Umbilical cord (tissue), 2 donors: ENCODE data around the gene SHISA6. TPM values are rescaled to one million over a fixed set of nuclear protein-coding genes. Genes with fewer than 3 reads are reported as not detected.
A peak's percentile ranks its signal among the peaks of the same experiment; 100 is the strongest.

Experiments
- DNase-seq: peaks from one replicate; pipeline ENCODE4 v3.0.0-alpha.2; 2015; ENCODE audit warnings: low spot score
- total RNA-seq: library from RNA; depleted of rRNA; stranded (reverse); fragments of >200 nt; gene quantifications from one replicate; pipeline ENCODE4 v1.2.3, GENCODE V29; 2014; ENCODE audit warnings: low replicate concordance; ENCODE audit not compliant: insufficient read depth

Gene SHISA6
- total RNA-seq: 0.48 TPM

DNA sequence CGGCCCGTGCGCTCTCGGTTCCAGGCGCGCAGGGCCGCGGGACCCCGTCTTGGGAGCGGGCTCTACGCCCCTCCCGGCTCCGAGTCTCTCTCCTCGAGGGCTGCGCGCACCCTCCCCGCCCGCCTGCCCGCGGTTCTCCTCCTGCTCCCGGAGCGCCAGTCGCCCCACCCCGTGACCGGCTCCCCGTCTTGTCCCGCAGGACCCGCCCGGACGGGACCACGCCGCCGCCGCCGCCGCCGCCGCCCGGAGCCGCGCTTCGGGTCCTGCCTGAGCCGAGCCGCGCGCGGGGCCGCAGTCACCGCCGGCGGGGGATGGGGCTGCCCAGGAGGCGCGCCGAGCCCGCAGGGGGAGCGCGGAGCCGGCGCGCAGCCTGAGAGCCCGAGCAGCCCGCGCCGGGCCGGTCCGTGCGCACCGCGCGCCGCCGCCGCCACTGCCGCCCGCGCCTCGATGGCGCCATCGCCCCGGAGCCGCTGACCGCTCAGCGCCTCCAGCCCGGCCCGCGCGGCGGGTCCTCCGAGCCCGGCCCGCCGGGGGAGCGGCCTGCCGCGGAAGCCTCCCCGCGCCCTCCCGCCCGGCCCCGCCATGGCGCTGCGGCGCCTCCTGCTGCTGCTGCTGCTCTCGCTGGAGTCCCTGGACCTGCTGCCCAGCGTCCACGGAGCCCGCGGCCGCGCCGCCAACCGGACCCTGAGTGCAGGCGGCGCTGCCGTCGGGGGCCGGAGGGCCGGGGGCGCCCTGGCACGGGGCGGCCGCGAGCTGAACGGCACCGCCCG, at the start of gene SHISA6:
TSS of gene SHISA6 (plus strand) at position 373 of the 770 bp plus-strand sequence.
- no peak for DNase-seq

DNA sequence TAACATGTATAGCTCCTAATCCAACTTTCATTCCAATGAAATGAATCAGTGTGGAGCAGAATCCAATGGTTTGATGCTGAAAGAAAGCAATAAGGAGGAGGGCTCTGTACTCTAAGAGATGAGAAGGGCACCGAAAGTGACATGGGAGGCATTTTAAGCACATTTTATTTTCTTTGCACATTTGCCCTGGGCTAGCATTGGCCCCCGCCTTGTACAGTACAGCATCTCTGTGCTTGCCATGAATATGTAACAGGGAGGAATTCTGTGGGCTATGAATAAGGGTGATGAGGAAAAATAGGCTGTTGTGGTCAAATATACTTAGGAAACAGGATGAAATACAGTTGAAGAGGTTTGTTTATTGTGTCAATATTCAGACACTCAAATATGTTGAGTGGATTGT, 45.2 kb upstream of the SHISA6 start:
- no peak for DNase-seq

DNA sequence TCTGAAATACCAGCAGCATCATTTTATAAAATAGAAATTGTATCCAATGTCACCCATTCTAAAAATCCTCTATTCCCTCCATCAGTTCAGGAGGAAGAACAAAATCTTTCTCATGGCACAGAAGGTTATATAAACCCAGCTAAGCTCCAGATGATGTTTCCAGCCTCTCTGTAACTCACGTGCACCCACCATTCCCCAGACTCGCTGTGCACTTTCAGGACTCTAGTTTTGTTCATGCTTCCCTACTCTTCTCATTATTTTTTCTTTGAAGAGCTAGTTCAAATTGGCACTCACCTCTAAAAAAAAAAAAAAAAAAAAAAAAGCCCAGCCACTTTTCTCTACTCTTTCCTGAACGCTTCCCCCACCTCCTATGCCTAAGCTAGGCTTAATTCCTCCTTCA, 36.0 kb upstream of the SHISA6 start:
- DNase-seq: no peak

DNA sequence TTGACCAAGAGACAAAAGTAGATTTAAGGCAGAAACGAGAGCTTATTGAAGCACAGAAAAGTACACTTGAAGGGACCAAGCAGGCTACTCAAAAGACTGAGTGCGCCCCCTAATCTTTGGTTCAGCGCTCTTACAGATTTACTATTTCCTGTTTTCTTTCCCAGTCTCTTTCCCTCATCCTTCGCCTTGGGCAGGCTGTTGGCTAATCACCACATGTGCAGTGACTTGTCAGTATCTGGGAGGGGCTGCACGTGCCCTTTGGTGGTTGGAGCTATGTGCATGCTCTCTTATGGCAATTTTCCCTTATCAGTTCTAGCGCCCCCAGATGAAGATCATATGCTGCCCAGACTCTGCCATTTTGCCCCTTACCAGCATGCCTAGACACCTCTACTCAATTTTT, 35.4 kb upstream of the SHISA6 start:
- DNase-seq: no peak

DNA sequence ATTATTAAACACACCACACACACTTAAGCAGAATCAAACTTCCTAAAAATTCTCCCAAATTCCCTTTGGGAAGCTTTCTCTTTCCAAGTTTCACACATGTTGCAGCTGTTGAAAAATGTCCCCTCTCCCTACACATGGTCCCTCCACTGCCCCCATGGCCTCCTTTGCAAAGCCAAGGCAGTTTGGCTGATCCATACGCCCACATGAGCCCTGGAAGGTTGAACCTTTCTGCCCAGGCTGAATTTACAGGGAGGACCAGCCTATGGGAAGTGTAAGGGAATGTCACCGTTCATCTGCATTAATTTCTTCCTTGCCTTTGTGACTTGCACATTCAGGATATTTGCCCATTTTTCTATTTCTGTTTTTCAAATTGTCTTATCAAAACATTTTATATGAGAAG, 31.1 kb upstream of the SHISA6 start:
- no peak for DNase-seq

DNA sequence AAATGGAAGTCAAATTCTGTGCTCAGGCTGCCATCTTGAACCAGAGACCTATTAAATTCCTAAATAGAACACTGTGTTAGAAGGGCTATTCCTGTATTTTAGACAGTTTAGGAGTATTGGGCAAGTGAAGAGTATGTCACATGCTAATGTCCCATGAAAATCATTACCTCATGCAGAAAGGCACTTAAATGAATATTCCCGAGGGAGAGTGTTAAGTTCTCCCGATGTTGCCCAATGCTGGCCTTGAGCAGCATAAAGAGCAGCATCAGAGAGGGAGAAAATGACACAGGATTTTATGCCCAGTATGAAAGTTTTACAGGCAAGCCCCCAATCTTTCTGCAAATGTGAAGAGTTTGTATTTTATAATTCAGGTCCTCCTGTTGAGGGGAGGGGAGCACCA, 28.2 kb upstream of the SHISA6 start:
- no peak for DNase-seq

DNA sequence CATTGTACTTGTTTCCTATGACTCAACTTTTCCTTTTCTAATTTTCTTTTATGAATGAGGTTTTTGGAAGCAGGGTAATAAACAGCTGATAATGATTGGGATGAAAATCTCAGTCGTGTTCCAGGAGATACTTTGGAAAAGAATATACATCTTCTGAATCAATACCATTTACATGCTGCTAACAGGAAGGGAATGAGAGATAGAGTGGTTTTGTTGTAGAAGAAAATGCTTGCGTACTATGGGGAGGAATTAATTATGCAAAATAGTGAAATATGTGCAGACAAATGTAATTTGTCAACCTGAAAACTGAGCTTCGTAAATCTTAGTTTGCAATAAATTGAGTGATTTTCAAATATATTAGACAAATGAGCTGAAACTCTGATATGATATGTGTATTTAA, 24.0 kb upstream of the SHISA6 start:
- no peak for DNase-seq

DNA sequence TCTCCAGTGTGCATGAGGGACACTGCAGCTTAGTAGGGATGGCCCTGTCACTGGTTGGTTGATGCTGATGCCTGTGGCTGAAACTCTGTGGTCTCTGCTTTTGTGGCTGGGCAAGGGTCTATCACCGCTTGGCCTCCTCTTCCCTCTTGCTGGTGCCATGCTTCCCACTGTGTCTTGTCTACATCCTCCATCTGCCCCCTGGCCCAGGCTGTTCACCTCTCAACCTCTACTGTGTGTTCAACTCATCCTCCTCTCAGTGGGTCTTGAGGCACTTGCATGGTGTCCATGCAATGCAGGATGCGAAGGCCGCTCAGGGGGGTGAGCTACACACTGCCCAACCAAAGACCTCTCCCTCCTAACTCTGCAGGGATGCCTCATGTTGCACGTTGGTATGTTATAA, 19.8 kb upstream of the SHISA6 start:
- no peak for DNase-seq

DNA sequence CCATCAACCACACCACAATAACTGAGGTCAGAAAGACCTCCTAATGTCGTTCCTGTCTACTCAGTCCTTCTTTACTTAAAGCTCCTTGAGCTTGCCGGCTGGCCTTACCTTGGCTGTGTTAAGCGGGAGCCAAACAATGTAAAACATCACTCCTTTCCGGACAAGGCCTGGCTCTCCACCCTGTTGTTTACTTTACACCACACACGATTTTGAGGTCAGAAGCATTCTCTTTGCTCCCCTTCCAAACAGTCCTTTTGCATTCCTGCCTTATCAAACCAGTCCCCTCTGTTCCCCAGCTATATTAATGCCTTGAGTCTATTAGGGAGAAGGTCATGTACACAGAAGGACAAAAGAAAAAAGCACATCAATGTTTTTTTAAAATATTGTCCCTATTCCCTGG, 19.3 kb upstream of the SHISA6 start:
- no peak for DNase-seq

DNA sequence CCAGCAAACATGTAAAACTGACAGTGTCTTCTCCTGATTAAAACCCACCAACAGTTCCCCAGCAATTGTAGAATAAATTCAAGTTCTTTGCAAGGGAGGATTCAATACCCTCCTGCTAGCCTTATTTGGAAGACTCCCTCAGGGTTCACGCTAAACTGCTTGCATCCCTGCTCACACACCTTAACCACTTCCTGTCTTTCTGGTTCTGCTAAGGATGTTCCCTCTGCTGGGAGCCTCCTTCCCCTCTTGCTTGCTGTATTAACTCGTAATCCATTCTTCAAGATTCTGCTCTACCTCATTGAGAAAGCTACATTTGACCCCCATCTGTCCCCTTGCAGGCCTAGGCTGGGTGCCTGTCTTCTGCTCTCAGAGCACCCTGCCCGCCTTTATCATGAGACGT, 2.3 kb upstream of the SHISA6 start:
- no peak for DNase-seq

DNA sequence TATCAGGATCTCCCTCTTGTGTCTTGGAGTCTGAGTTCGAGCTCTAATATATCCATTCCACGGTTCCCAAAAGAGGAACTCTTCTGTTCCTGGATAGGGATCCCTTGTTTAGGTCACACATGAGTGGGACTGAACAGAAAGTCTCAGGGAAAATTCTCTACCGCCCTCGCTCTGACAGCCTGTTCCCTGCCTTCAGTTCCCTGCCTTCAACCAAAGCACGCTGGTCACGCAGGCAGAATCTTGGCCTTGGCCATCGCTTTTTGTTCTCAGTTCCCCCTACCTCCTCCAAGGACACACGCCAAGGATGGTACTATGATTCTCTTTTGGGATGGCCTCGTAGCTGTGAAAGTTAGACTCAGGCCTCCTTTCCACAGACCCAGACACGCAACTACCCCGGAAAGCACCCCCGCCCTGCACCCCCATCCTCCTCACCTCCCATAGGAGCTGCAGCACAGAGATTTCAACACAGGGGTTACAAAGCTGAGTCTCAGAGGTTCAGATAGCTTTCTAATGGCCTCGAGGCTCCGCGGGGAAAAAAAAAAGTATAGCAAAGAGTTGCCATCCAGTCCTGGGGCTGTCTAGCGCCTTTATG, 1.5 kb upstream of the SHISA6 start:
- no peak for DNase-seq

DNA sequence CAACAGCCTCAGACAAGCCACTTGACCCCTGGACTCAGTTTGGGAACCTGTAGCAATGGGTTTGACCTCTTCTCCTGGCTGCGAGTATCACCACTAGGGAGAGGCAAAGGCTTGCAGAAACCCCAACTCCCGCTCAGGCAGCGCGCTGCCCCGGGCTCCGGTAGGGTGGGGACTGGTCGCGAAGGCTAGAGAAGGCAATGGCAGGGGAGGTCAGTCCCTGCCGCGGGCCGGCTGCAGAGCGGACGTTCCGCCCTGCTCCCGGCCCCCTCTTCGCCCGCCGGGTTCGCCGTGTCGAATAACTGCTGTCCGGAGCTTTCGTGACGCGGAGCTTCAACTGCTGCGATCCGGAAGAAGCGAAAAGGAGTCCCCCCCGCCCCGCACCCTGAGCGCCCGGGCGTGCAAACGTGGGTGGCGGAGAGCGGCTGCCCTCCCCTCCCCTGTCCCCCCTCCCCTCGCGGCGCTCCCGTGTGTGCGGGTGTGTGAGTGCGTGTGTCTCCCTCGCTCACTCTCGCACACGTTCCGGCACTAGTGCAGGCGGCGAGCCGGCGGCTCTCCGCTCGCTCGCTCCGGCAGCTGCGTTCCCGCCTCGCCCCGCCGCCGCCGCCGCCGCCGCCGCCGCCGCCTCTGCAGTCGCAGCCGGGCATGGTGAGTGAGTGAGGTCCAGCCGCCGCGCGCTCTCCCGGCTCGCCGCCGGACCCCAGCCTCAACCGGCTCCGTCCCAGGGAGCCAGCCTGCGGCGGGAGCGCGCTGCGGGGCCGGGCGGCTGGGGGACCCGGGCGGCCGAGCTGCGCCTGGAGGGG, 772 bp upstream of the SHISA6 start:
- DNase-seq: peak; percentile 32

DNA sequence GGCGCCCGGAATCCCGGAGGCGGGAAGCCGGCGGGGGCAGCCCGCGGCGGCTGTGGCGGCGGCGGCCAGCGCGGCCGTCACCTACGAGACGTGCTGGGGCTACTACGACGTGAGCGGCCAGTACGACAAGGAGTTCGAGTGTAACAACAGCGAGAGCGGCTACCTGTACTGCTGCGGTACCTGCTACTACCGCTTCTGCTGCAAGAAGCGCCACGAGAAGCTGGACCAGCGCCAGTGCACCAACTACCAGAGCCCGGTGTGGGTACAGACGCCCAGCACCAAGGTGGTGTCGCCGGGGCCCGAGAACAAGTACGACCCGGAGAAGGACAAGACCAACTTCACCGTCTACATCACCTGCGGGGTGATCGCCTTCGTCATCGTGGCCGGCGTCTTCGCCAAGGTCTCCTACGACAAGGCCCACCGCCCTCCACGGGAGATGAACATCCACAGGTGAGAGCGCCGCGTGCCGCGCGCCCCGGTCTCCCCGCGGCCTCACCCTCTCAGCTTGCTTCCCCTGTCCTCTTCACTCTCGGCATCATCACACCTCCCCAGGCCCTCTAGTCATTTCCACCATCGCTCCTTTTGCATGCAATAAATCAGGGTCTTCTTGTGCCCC, 706 bp downstream of the SHISA6 start:
- DNase-seq: no peak

DNA sequence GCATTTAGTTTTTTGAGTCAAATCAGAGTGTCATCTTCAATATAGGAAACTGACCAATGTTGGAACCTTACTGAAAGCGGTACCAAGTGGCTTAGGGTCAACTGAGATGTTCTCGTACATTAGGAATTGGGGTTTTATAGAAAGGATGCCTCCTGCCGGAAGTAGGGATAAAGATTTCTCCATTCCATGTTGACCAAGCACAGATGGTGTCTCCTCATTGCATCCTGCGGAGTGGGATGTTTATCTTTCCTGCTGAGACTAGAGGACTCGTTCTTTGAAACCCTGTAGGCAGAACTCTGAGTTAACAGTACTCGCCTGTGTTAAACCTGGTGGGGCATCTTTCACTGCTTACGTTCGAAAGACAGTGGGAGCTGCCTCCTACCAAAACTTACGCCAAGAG, 1.4 kb downstream of the SHISA6 start:
- DNase-seq: no peak

DNA sequence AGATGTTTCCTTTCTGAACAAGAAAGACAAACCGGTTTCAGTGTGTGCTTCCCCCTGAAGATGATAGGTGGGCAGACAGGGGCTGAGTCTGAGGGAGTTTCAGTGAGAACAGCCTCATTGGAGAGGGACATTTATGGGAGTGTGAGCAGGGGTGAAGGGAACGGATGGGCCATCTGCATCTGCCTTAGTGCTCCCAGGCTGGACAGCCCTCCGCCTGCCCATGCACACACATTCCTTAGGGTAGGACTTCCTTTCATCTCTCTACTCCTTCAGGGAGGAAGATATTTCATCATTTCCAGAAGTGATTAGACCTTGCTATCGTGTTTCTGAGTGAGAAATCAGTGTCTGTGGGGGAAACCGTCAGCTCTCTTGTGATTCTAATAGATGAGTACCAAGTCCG, 3.8 kb downstream of the SHISA6 start:
- DNase-seq: no peak

DNA sequence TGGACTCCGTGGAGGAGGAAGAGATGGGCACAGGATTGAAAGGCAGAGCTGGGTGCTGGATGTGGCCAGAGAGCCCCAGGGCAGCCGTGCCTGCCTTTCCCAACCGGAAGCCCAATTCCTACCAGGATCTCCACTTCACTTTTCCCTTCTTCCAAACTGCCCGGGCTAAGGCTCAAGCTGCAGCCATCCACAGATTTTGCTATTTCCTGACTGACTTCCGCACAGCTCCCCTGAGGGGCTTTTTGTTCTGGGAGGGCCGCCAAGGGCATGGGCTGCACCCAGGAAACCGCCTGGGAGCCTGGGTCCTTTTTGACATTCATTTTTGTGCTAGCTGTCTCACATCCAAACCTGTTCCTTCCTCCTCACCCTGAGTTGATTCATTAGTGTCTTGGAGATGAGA, 4.2 kb downstream of the SHISA6 start:
- no peak for DNase-seq

DNA sequence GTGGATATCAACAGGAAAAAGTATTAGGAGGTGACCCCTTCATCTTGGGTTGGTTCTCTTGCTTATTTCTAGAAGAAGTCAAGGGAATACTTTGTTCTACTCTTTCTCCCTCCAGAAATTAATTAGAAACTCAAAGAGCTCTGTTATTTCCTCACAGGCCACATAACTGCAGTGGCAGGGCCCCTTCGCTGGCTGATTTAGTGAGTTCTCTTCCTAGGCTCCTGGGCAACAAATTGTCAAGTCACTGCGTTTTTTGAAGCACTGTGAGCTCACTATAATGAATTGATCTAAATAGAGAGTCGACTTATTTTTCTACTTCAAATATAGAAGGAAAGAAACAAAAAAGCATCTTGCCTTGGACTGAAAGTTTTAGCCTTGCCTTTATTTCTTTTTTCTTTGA, 4.8 kb downstream of the SHISA6 start:
- no peak for DNase-seq

DNA sequence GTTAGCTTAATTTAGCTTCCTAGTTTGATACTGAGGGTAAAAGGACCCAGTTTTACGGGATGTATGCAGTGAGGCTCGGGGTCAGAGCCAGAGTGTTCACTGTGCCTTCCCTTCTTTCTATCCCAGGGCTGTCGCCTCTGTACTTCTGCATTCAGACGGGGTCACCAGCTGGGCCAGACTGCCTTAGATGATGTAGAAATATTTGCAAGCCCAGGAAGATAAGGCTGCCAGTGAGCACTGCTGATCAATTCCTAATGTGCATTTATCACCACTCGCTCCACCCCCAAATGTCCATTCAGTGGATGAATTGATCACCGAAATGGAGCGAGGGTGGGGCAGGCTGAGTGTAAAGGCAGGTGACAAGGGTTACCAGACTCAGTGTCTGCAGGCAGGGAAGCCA, 9.1 kb downstream of the SHISA6 start:
- DNase-seq: no peak

DNA sequence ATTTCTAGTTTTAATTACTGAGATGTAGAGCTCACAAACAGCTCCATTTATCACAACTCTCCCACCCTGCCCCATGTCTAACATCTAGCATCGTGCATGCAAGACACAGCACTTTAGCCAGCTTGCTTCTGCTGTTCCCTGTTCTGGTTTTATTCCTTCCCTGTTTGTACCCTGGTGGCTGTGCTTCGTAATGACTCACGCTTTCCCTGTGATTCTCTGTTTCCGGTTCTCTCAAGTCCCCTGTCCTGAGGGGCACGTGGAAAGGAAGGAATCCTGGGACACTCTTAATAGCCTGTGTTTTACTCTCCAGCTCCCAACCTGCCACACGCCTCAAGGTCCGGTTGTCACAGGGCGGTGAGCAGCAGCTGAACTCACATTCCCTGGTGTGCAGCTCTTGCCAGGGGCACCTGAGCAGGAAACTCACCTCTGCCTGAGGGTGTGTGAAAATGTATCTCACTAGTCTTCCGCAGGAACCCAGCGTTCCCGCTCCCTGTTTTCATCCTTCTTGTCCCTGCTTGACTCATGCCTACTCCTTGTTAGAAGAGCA, 10.6 kb downstream of the SHISA6 start:
- no peak for DNase-seq

DNA sequence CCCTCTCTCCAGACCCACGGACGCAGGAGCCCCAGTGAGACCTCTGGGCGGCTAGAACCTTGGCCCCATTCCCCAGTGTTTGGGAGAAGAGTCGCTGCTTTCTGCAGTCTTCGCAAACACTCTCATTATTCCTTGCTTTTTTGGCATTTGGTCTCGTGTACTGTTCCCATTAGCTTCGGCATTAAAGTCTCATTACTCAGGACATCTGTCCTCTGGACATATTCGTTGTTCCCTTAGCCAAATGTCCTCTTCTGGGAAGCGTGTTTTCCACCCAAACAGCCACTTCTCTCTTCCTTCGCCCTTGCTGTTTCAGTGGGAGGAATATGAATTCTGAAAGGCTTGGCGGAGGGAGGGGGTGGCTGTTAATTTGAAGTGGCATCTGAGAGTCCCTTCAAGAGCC, 11.1 kb downstream of the SHISA6 start:
- DNase-seq: no peak

DNA sequence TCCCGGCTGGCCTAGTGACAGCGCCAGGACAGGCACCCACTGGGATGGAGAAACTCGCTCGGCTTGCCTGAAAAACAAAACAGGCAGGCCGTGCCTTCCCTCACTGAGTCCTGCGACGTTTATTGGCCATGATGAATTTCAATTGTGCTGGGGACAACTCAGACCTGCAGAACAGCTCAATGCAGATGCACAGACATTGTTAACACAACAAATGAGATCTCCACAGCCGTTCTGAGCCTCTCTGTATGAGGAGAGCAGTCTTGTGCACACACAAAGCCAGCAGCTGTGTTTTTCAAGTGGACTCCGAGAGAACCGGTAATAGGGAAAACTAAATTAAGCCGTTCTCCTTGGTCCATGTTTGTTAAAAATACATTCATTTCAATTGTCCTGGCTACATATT, 15.9 kb downstream of the SHISA6 start:
- DNase-seq: no peak
